K562 (cell line): ENCODE measurements around the gene S100A1. TPM values are rescaled to one million over a fixed set of nuclear protein-coding genes. Genes with fewer than 3 reads are reported as not detected.

Experiments
- ATAC-seq: fragments of 200-7000 bp; cut with Tn5 transposase; 3 replicates; pipeline ENCODE4 v1.9.1; 2020; ENCODE audit warnings: moderate library complexity
- BruUV-seq: library from RNA; stranded (reverse); fragments of 400-500 nt; replicated peaks from 2 replicates; lab custom pipeline; 2021; lab: Mats Ljungman, UMichigan
- CTCF ChIA-PET: fragments of 300-600 bp; formaldehyde crosslinking; extraction: SDS; loops from one replicate; lab custom pipeline; 2021; ENCODE audit warnings: low intra/inter-chr PET ratio; lab: Yijun Ruan, JAX
- POLR2A ChIA-PET: fragments of 300-600, 350-650 bp; sonication (Branson Sonifier 250); formaldehyde crosslinking; extraction: SDS; loops from one replicate; lab custom pipeline; 2021; ENCODE audit warnings: antibody characterized with exemption, inconsistent platforms; lab: Yijun Ruan, JAX
- DNase-seq, 4 experiments: peaks; one replicate each; pipeline versions ENCODE4 v3.0.0 to v3.0.0-alpha.2; 2011 to 2018; ENCODE audit warnings: low spot score in 3 of 4, mixed read lengths in 3 of 4; ENCODE audit errors: extremely low read depth in 1 of 4
- FAIRE-seq: peaks from 2 replicates; lab custom pipeline; 2011; peaks lifted over from hg19 to GRCh38; lab: Jason Lieb, UNC
- H2AFZ ChIP-seq: 2 replicates; pipeline ENCODE4 v1.6.0; 2011; ENCODE audit warnings: low read depth, low read length, control low read depth, inconsistent platforms
- H3K27ac ChIP-seq: fragments of 200-600 bp; 3 replicates; pipeline ENCODE4 v1.8.0; 2011; ENCODE audit warnings: low read depth, mild to moderate bottlenecking, control low read depth, inconsistent platforms, low read length, moderate library complexity, mixed read lengths; ENCODE audit errors: extremely low read depth
- H3K27me3 ChIP-seq, 2 experiments: fragments of 300-600 bp in 1 of 2; 2 replicates in 1 of 2; 3 replicates in 1 of 2; pipeline versions ENCODE4 v1.6.0 to v1.8.0; 2011; ENCODE audit warnings: inconsistent platforms in 2 of 2, low read length in 2 of 2, mild to moderate bottlenecking in 1 of 2, mixed read lengths in 1 of 2, moderate library complexity in 1 of 2; ENCODE audit not compliant: control insufficient read depth in 2 of 2, insufficient read depth in 2 of 2
- H3K36me3 ChIP-seq: fragments of 300-600 bp; 3 replicates; pipeline ENCODE4 v1.8.0; 2011; ENCODE audit warnings: mild to moderate bottlenecking, low read length, inconsistent platforms; ENCODE audit not compliant: control insufficient read depth, insufficient read depth
- H3K4me1 ChIP-seq, 2 experiments: fragments of 200-600 bp in 1 of 2; replicated peaks in 1 of 2; 2 replicates in 1 of 2; 3 replicates in 1 of 2; pipeline versions ENCODE4 v1.5.1 to v1.8.0; 2011; ENCODE audit warnings: inconsistent platforms in 2 of 2, low read length in 2 of 2, mild to moderate bottlenecking in 1 of 2, mixed read lengths in 1 of 2, moderate library complexity in 1 of 2; ENCODE audit not compliant: control insufficient read depth in 2 of 2, insufficient read depth in 2 of 2
- H3K4me2 ChIP-seq: 2 replicates; pipeline ENCODE4 v1.6.1; 2011; ENCODE audit warnings: low read length, control low read depth, inconsistent platforms, mixed read lengths; ENCODE audit not compliant: insufficient read depth
- H3K4me3 ChIP-seq: fragments of 200-600 bp; sonication (generic), shearing (Covaris generic); 2 replicates; pipeline ENCODE4 v1.5.1; 2016; ENCODE audit warnings: control low read depth, inconsistent platforms
- H3K79me2 ChIP-seq: fragments of 200-600 bp; 3 replicates; pipeline ENCODE4 v1.8.0; 2011; ENCODE audit warnings: low read length, inconsistent platforms; ENCODE audit not compliant: control insufficient read depth, insufficient read depth
- H3K9ac ChIP-seq, 2 experiments: 2 replicates each; pipeline versions ENCODE4 v1.6.0 to v1.6.1; 2011; ENCODE audit warnings: low read depth in 2 of 2, low read length in 2 of 2, control low read depth in 1 of 2, inconsistent platforms in 1 of 2, mild to moderate bottlenecking in 1 of 2, mixed read lengths in 1 of 2; ENCODE audit not compliant: insufficient read depth in 1 of 2
- H3K9me1 ChIP-seq: one replicate; pipeline ENCODE4 v1.6.0; 2011; ENCODE audit warnings: inconsistent platforms, mild to moderate bottlenecking, low read length, moderate library complexity; ENCODE audit not compliant: control insufficient read depth, insufficient read depth
- H3K9me3 ChIP-seq: replicated peaks from 2 replicates; pipeline ENCODE4 v1.5.1; 2011; ENCODE audit warnings: low read depth, low read length, inconsistent platforms; ENCODE audit not compliant: control insufficient read depth, insufficient read depth
- H4K20me1 ChIP-seq: replicated peaks from 2 replicates; pipeline ENCODE4 v1.6.1; 2011; ENCODE audit warnings: low read length, inconsistent platforms, mixed read lengths; ENCODE audit not compliant: control insufficient read depth, insufficient read depth
- FOXP1 ChIP-seq: sonication (generic); formaldehyde crosslinking; IDR thresholded peaks from 2 replicates; pipeline ENCODE4 v1.8.0; 2022; ENCODE audit warnings: mild to moderate bottlenecking, missing genetic modification reagents
- FOXP4 ChIP-seq: sonication (generic); formaldehyde crosslinking; IDR thresholded peaks from 2 replicates; pipeline ENCODE4 v1.8.0; 2022; ENCODE audit warnings: mild to moderate bottlenecking, missing genetic modification reagents, borderline replicate concordance
- NRF1 ChIP-seq, 2 experiments: fragments of 450-650 bp; IDR thresholded peaks in 1 of 2; conservative IDR thresholded peaks in 1 of 2; 2 replicates each; pipeline ENCODE4 v1.6.1; 2014; ENCODE audit warnings: mild to moderate bottlenecking in 2 of 2
- RBM25 ChIP-seq: fragments of 200-400 bp; formaldehyde crosslinking; IDR thresholded peaks from 2 replicates; pipeline ENCODE4 v1.6.1; 2018; ENCODE audit warnings: low read length, low read depth, moderate library complexity; ENCODE audit not compliant: severe bottlenecking
- USF2 ChIP-seq: sonication (generic); formaldehyde crosslinking; IDR thresholded peaks from 2 replicates; pipeline ENCODE4 v1.5.0; 2020; ENCODE audit warnings: missing genetic modification reagents
- ZBTB7A ChIP-seq: IDR thresholded peaks from 2 replicates; pipeline ENCODE4 v1.6.1; 2011; ENCODE audit warnings: low read depth, mild to moderate bottlenecking, low read length, moderate library complexity, borderline replicate concordance; ENCODE audit not compliant: control insufficient read depth
- ZNF41 ChIP-seq: fragments of 250-450 bp; sonication (Bioruptor Pico); conservative IDR thresholded peaks from 2 replicates; pipeline ENCODE4 v1.4.0; 2020; ENCODE audit warnings: mild to moderate bottlenecking
- WGBS: fragments of 100-300 bp; shearing (Covaris generic); methylation state at CpG from one replicate; pipeline ENCODE4 v1.1.6; 2016; ENCODE audit warnings: low coverage, mixed read lengths; ENCODE audit not compliant: insufficient coverage; ENCODE audit errors: missing lambda C conversion rate; 5-methylcytosine and 5-hydroxymethylcytosine counted together
- in situ Hi-C: fragments of 300-500 bp; cut with MboI; formaldehyde crosslinking; loops from 4 replicates; pipeline ENCODE4 v1.15.0; 2018; ENCODE audit warnings: inconsistent platforms, mixed read lengths
- intact Hi-C: fragments of 100-400 bp; cut with micrococcal nuclease; formaldehyde crosslinking; loops from 2 replicates; pipeline ENCODE4 v1.14.2; 2022
- polyA plus RNA-seq, 8 experiments: library from polyadenylated mRNA; depleted of rRNA in 4 of 8; stranded (reverse) in 5 of 8; unstranded in 3 of 8; fragments of >200 nt; fragmentation: Nextera tagmentation in 2 of 8; fragmentation: Illumina TruSeq in 1 of 8; extraction: Ambion mirVana in 2 of 8; extraction: Trizol in 1 of 8; gene quantifications; 2 replicates each; pipeline versions ENCODE4 v1.2.1 to v1.2.3, GENCODE V29; 2011 to 2014; ENCODE audit warnings: inconsistent platforms in 1 of 8, missing spikeins in 1 of 8
- total RNA-seq, 7 experiments: library from RNA; depleted of rRNA in 6 of 7; stranded (reverse); fragments of >200 nt in 6 of 7; fragmentation: Illumina TruSeq in 2 of 7; extraction: Trizol in 2 of 7; gene quantifications; 2 replicates each; pipeline versions ENCODE4 v1.2.1 to v1.2.3, GENCODE V29; 2011 to 2021; ENCODE audit warnings: low replicate concordance in 1 of 7

S100A1 gene
- total and polyA plus RNA-seq, 9 of the 15 experiments (the other 6 are each of a cell fraction or from before 2014, with no cell fraction given), result 0.44 to 30.1 (median 12.7) TPM

GRCh38 chr1:153677718-153678518 lies 49.7 kb downstream of the S100A1 start (continued):
- no peak for TF ChIP-seq FOXP4 (CRISPR knock-in tag)
- TF ChIP-seq FOXP1 (CRISPR knock-in tag), result peak; percentile 43; the same call in 1 of the 2 replicates
- TF ChIP-seq RBM25, result no peak
- TF ChIP-seq NRF1 (conservative IDR thresholded peaks at IDR 0.05 in 1 of 2, IDR thresholded peaks at IDR 0.05 in 1 of 2), result no peak
- TF ChIP-seq, all 486 proteins: peak for 18

GRCh38 chr1:153678519-153679336 lies 50.5 kb downstream of the S100A1 start, which contains the start of gene NPR1:
TSS of gene NPR1 (plus strand) at chr1:153678688. CDS start at chr1:153679109, 421 bp downstream.
- Histone ChIP-seq H3K9me3 (no peaks in the 10 kb centered on the region), H3K27ac (no peak within 1 kb of the TSS), H3K36me3 (no peaks in the 10 kb centered on the region), H3K4me2 (peak within 1 kb of the TSS; percentile 32), H4K20me1 (no peaks in the 10 kb centered on the region; the same call in 1 of the 2 replicates), H2AFZ (peak within 1 kb of the TSS; percentile 55), H3K4me1 (peaks cover 0 to 19% of the 10 kb centered on the region in 2 experiments; a peak in 3 of 5 replicates), H3K79me2 (no peaks in the 10 kb centered on the region), H3K9ac (peak within 1 kb of the TSS in 1 of 2 experiments; percentile 66; a peak in 2 of 4 replicates), H3K4me3 (no peak within 1 kb of the TSS), H3K9me1 (no peaks in the 10 kb centered on the region), H3K27me3 (peaks cover 33 to 52% of the 10 kb centered on the region in 2 experiments; a peak in 4 of 5 replicates)
- FAIRE-seq (no peak), ATAC-seq (peak; percentile 56), DNase-seq (peak in 1 of 4 experiments; percentile 27)
- ChIA-PET POLR2A (no interaction called here), CTCF (interaction anchor here (0.5 to 2.2 kb wide), 3 partner anchors 70 to 274 kb away, joined by 4 to 18 read pairs (median 9); no protein-coding TSS in a partner anchor)
- WGBS, result 21% methylated on average over 53 of the region's 78 CpGs
- in situ Hi-C loops (loop anchor here (5.0 kb wide), 1 partner anchor 309 kb away; the partner anchor contains the start of gene RAB13), intact Hi-C loops (loop anchor here (5.0 kb wide), 1 partner anchor 94 kb away; no protein-coding TSS in a partner anchor)
- no TSS peak for BruUV-seq
- no peak for TF ChIP-seq ZNF41
- 0 out of 2 replicates have a peak, but pooled peaks have one; percentile 3 for TF ChIP-seq ZBTB7A
- no peak for TF ChIP-seq USF2 (CRISPR knock-in tag)
